ENCODE results near the gene RAVER1.
"Not testable (repeated sequence)": the region's sequence is repeated elsewhere in the genome, so short reads cannot be mapped to it uniquely, and the experiment has no call there.

RAVER1 gene, protein sequence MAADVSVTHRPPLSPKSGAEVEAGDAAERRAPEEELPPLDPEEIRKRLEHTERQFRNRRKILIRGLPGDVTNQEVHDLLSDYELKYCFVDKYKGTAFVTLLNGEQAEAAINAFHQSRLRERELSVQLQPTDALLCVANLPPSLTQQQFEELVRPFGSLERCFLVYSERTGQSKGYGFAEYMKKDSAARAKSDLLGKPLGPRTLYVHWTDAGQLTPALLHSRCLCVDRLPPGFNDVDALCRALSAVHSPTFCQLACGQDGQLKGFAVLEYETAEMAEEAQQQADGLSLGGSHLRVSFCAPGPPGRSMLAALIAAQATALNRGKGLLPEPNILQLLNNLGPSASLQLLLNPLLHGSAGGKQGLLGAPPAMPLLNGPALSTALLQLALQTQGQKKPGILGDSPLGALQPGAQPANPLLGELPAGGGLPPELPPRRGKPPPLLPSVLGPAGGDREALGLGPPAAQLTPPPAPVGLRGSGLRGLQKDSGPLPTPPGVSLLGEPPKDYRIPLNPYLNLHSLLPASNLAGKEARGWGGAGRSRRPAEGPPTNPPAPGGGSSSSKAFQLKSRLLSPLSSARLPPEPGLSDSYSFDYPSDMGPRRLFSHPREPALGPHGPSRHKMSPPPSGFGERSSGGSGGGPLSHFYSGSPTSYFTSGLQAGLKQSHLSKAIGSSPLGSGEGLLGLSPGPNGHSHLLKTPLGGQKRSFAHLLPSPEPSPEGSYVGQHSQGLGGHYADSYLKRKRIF

GRCh38 chr19:10332965-10333757, at the start of gene RAVER1:
Gene RAVER1, minus strand, starts transcription at chr19:10333529. Its CDS starts 22 bp downstream, at chr19:10333507.
- peak; percentile 92 for ATAC-seq
- Mint-ChIP-seq H3K4me1 (peaks cover 42% of the 10 kb centered on the region), H3K36me3 (ENCODE audit: low read depth) (peaks cover 32% of the 10 kb centered on the region), H3K27me3 (no peaks in the 10 kb centered on the region), H3K27ac (peak within 1 kb of the TSS; percentile 96), H3K4me3 (peak within 1 kb of the TSS; percentile 98), H3K9me3 (no peaks in the 10 kb centered on the region)
- peak; percentile 99 for DNase-seq

DNA sequence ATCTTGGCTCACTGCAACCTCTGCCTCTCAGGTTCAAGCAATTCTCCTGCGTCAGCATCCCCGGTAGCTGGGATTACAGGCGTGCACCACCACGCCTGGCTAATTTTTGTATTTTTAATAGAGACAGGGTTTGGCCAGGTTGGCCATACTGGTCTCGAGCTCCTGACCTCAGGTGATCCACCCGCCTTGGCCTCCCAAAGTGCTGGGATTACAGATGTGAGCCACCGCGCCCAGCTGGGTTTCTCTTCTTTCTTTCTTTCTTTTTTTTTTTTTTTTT, 49.8 kb upstream of the RAVER1 start:
- H3K4me3 Mint-ChIP-seq; H3K27me3 Mint-ChIP-seq; DNase-seq; H3K36me3 Mint-ChIP-seq (ENCODE audit: low read depth); H3K9me3 Mint-ChIP-seq; ATAC-seq; H3K27ac Mint-ChIP-seq: not testable (repeated sequence)
- peaks cover 36% of the 10 kb centered on the region for H3K4me1 Mint-ChIP-seq

DNA sequence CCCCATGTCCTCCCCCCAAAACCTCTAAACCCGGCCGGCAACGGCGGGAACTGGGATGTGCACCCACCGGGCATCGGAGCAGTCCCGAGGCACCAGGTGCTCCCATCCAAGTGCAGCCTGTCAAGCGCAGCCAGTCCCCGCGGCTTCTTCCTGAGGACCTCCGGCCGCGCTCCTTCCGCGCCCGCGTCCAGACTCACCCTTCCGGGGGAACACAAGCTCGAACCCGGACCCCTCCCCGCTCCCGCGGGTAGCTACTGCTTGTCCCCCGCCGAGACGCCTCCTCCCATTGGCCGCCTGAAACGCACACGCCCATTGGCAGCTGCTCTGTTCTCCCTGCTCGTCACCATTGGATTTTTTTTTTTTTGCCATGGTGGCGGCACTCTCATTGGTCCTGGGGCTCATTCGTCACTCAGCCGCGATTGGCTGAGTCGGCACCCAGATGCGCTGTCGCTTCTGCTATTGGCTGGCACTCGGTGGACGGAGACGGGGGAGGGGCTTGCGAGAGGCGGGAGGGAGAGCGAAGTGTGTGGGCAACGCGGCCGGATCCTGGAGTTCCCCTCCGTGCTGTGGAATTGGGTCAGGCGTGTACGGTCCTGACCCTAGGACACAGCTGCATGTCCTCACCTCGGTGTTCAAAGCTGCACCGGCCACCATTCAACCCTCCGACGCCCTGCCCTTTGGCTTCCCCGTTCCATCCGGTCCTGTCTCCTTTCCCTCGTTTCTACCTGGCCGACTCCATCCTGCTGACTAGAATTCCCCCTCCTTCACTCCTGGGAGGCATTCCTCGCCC, 47.2 kb upstream of the RAVER1 start, which contains the start of gene TYK2:
Gene TYK2 (minus strand): TSS at position 260 of the 790 bp plus-strand sequence. CDS start 2,166 bp downstream, outside the sequence.
- Mint-ChIP-seq H3K36me3 (ENCODE audit: low read depth) (peaks cover 16% of the 10 kb centered on the region), H3K4me1 (peaks cover 22% of the 10 kb centered on the region), H3K27ac (peak within 1 kb of the TSS; percentile 95), H3K4me3 (peak within 1 kb of the TSS; percentile 93), H3K27me3 (peaks cover 4% of the 10 kb centered on the region), H3K9me3 (no peaks in the 10 kb centered on the region)
- ATAC-seq (peak; percentile 98), DNase-seq (peak; percentile 95)

DNA sequence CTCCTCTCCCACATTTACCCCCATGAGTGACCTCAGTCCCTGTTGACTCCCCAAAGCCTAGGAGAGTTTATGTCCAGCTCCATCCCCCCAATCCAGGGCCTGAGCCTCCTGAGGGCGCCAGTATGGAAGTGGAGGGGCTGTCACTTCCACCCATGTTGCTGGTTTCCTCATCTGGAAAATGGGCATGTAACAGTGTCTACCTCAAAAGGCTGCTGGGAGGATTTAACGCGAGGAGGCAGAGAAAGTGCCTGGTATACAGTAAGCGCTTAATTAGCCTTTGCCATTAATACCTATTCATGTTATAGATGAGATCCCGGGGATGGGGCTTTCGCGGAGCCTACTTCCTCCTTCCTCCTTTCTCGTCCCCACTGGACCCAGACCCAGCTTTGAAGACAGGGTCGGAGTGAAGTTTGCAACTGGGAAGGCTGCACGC, 46.6 kb upstream of the RAVER1 start:
- Mint-ChIP-seq H3K36me3 (ENCODE audit: low read depth) (peaks cover 18% of the 10 kb centered on the region), H3K9me3 (no peaks in the 10 kb centered on the region), H3K27me3 (peaks cover 4% of the 10 kb centered on the region), H3K27ac (peak overlapping the region; percentile 95), H3K4me1 (peaks cover 22% of the 10 kb centered on the region), H3K4me3 (peak overlapping the region; percentile 93)
- DNase-seq (no peak), ATAC-seq (no peak)

- no peak for ATAC-seq
- H3K4me3 Mint-ChIP-seq, result no peak overlapping the region
- peaks cover 24% of the 10 kb centered on the region for H3K36me3 Mint-ChIP-seq (ENCODE audit: low read depth)
- H3K27me3 Mint-ChIP-seq, result peaks cover 4% of the 10 kb centered on the region
- no peak for DNase-seq
- H3K4me1 Mint-ChIP-seq, result peaks cover 25% of the 10 kb centered on the region
- H3K27ac Mint-ChIP-seq, result no peak overlapping the region
- H3K9me3 Mint-ChIP-seq, result no peaks in the 10 kb centered on the region
Observed at GRCh38 chr19:10378124-10378523, 44.8 kb upstream of the RAVER1 start.

DNA sequence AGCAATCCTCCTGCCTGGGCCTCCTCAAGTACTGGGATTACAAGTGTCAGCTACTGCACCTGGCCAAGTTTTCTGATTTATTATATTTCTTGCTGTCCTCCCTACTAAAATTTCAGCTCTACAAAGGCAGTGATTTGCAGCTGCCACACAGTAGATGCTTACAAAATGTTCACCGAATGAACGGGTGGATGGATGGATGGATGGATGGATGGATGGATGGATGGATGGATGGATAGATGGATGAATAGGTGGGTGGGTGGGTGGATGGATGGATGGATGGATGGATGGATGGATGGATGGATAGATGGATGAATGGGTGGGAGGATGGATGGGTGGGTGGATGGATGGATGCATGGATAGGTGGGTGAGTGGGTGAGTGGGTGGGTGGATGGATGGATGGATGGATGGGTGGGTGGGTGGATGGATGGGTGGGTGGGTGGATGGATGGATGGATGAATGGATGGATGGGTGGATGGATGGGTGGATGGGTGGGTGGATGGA, 43.9 kb upstream of the RAVER1 start:
- DNase-seq, H3K27ac Mint-ChIP-seq, H3K4me3 Mint-ChIP-seq, H3K27me3 Mint-ChIP-seq, ATAC-seq, H3K9me3 Mint-ChIP-seq: not testable (repeated sequence)
- Mint-ChIP-seq H3K4me1 (peaks cover 25% of the 10 kb centered on the region), H3K36me3 (ENCODE audit: low read depth) (peaks cover 24% of the 10 kb centered on the region)

- Mint-ChIP-seq H3K36me3 (ENCODE audit: low read depth) (peaks cover 24% of the 10 kb centered on the region), H3K27ac (no peak overlapping the region), H3K9me3 (no peaks in the 10 kb centered on the region), H3K27me3 (no peaks in the 10 kb centered on the region), H3K4me1 (peaks cover 14% of the 10 kb centered on the region), H3K4me3 (no peak overlapping the region)
- no peak for ATAC-seq
- no peak for DNase-seq
Observed at GRCh38 chr19:10374931-10375330, 41.6 kb upstream of the RAVER1 start.

- Mint-ChIP-seq H3K27ac (no peak overlapping the region), H3K4me1 (peaks cover 12% of the 10 kb centered on the region), H3K4me3 (no peak overlapping the region), H3K27me3 (no peaks in the 10 kb centered on the region), H3K36me3 (ENCODE audit: low read depth) (peaks cover 27% of the 10 kb centered on the region), H3K9me3 (no peaks in the 10 kb centered on the region)
- ATAC-seq (no peak), DNase-seq (no peak)
Observed at GRCh38 chr19:10372690-10373089, 39.4 kb upstream of the RAVER1 start.

GRCh38 chr19:10368101-10368803, 34.9 kb upstream of the RAVER1 start:
- Mint-ChIP-seq H3K27ac (no peak overlapping the region), H3K9me3 (no peaks in the 10 kb centered on the region), H3K4me1 (peaks cover 9% of the 10 kb centered on the region), H3K27me3 (no peaks in the 10 kb centered on the region), H3K36me3 (ENCODE audit: low read depth) (peaks cover 24% of the 10 kb centered on the region), H3K4me3 (no peak overlapping the region)
- DNase-seq (no peak), ATAC-seq (peak; percentile 74)

DNA sequence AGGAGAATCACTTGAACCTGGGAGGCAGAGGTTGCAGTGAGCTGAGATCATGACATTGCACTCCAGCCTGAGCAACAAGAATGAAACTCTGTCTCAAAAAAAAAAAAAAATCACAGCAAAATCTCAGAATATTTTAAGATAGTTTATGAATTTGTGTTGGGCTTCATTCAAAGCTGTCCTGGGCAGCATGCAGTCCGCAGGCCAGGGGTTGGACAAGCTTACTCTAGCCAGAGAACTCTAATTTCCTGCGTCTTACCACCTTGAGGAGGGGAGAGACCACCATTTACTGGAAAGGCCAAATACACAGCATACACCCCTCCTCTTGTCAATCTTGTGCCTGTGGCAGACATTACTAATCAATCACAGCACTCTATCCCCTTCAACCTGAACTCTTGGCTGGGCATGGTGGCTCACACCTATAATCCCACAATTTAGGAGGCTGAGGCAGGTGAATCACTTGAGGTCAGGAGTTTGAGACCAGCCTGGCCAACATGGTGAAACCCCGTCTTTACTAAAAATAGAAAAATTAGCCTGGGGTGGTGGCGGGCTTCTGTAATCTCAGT, 33.7 kb upstream of the RAVER1 start:
- not testable (repeated sequence) for H3K27me3 Mint-ChIP-seq, ATAC-seq, H3K9me3 Mint-ChIP-seq, H3K4me3 Mint-ChIP-seq, H3K27ac Mint-ChIP-seq, DNase-seq, H3K4me1 Mint-ChIP-seq
- peaks cover 29% of the 10 kb centered on the region for H3K36me3 Mint-ChIP-seq (ENCODE audit: low read depth)

GRCh38 chr19:10365518-10365917, 32.2 kb upstream of the RAVER1 start:
- ATAC-seq (no peak), DNase-seq (no peak)
- no peaks in the 10 kb centered on the region for H3K27me3 Mint-ChIP-seq
- no peak overlapping the region for H3K27ac Mint-ChIP-seq
- H3K9me3 Mint-ChIP-seq, result no peaks in the 10 kb centered on the region
- peaks cover 9% of the 10 kb centered on the region for H3K4me1 Mint-ChIP-seq
- H3K4me3 Mint-ChIP-seq, result no peak overlapping the region
- H3K36me3 Mint-ChIP-seq (ENCODE audit: low read depth), result peaks cover 34% of the 10 kb centered on the region

GRCh38 chr19:10364644-10365043, 31.3 kb upstream of the RAVER1 start:
- Mint-ChIP-seq H3K4me1 (peaks cover 9% of the 10 kb centered on the region), H3K36me3 (ENCODE audit: low read depth) (peaks cover 33% of the 10 kb centered on the region), H3K4me3 (no peak overlapping the region), H3K27me3 (no peaks in the 10 kb centered on the region), H3K27ac (no peak overlapping the region), H3K9me3 (no peaks in the 10 kb centered on the region)
- ATAC-seq, result no peak
- no peak for DNase-seq

DNA sequence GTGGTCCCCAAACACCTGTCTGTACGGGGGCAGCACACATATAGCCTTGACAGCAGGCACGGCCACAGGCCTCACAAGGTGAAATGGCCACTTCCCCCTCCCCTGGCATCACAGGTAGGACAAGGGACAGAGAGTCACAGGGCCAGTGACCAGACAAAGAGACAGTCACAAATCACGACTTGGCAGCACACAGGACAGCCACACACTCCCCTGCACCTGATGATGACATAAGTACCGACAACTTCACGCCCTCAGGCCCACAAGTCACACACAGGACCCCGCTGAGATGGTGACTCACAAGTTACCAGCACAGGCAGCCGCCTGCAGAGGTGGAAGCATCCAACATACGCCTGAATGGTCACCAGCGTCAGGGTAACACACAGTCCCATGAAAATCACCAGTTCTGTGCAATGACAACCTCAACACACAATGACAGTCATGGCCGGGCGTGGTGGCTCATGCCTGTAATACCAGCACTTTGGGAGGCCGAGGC, 30.5 kb upstream of the RAVER1 start:
- Mint-ChIP-seq H3K9me3 (no peaks in the 10 kb centered on the region), H3K4me3 (no peak overlapping the region), H3K36me3 (ENCODE audit: low read depth) (peaks cover 28% of the 10 kb centered on the region), H3K27me3 (no peaks in the 10 kb centered on the region), H3K4me1 (peaks cover 7% of the 10 kb centered on the region), H3K27ac (no peak overlapping the region)
- peak; percentile 29 for ATAC-seq
- DNase-seq, result no peak
